Kidney (tissue), 14 donors: ENCODE measurements around the gene CNPY1. TPM values are rescaled to one million over a fixed set of nuclear protein-coding genes. Genes with fewer than 3 reads are reported as not detected.
A peak's percentile ranks its signal among the peaks of the same experiment; 100 is the strongest.

Experiments used
- DNase-seq, 5 donors: peaks; one replicate each; pipeline ENCODE4 v3.0.0-alpha.2; 2013 to 2020
- FAIRE-seq: peaks from 2 replicates; lab custom pipeline; 2012; peaks lifted over from hg19 to GRCh38; lab: Jason Lieb, UNC
- H3K27ac ChIP-seq, 2 donors: one replicate each; pipeline ENCODE4 v1.7.0; 2013; ENCODE audit warnings: low read depth in 2 of 2, low read length in 2 of 2, inconsistent platforms in 1 of 2
- H3K27me3 ChIP-seq: one replicate; pipeline ENCODE4 v1.7.1; 2013; ENCODE audit warnings: low read length, inconsistent platforms; ENCODE audit not compliant: control insufficient read depth, insufficient read depth
- H3K36me3 ChIP-seq, 3 donors: one replicate each; pipeline versions ENCODE4 v1.7.0 to v1.7.1; 2013; ENCODE audit warnings: low read length in 3 of 3, control low read depth in 1 of 3, inconsistent platforms in 1 of 3; ENCODE audit not compliant: insufficient read depth in 3 of 3, control insufficient read depth in 2 of 3
- H3K4me1 ChIP-seq, 3 donors: one replicate each; pipeline versions ENCODE4 v1.7.0 to v1.7.1; 2013; ENCODE audit warnings: low read length in 3 of 3, inconsistent platforms in 1 of 3, low read depth in 1 of 3; ENCODE audit not compliant: control insufficient read depth in 2 of 3, insufficient read depth in 2 of 3
- H3K4me3 ChIP-seq, 3 donors: one replicate each; pipeline versions ENCODE4 v1.7.0 to v1.8.1; 2013; ENCODE audit warnings: low read length in 3 of 3, control low read depth in 1 of 3, inconsistent platforms in 1 of 3
- H3K9ac ChIP-seq, 3 donors: one replicate each; pipeline versions ENCODE4 v1.7.0 to v1.7.1; 2013; ENCODE audit warnings: low read length in 3 of 3, control low read depth in 1 of 3, inconsistent platforms in 1 of 3
- H3K9me3 ChIP-seq, 3 donors: one replicate each; pipeline versions ENCODE4 v1.7.0 to v1.7.1; 2013; ENCODE audit warnings: low read length in 3 of 3, control low read depth in 1 of 3, inconsistent platforms in 1 of 3; ENCODE audit not compliant: control insufficient read depth in 2 of 3, insufficient read depth in 1 of 3
- intact Hi-C: fragments of 100-400 bp; cut with DNase I; formaldehyde crosslinking; loops from one replicate; pipeline ENCODE4 v1.11.1; 2022
- polyA plus RNA-seq: library from polyadenylated mRNA; stranded (reverse); fragments of 350-450 nt; fragmentation: Illumina TruSeq; extraction: RNeasy Lipid Tissue Mini Kit (QIAGEN cat#74804); gene quantifications from one replicate; pipeline ENCODE4 v1.2.3, GENCODE V29; 2014; ENCODE audit warnings: low read depth, low replicate concordance; ENCODE audit not compliant: insufficient read depth
- total RNA-seq: library from RNA; stranded (reverse); fragmentation: NEBNext Ultra II Directional; extraction: Animal tissue kit (Norgen Biotek cat#: 25700); gene quantifications from one replicate; pipeline ENCODE4 v1.2.1, GENCODE V29; 2021
- TF ChIP-seq, protein P1 (sequence below): IDR thresholded peaks from 3 replicates; pipeline ENCODE4 v1.5.1; 2012; ENCODE audit warnings: mild to moderate bottlenecking, moderate library complexity, borderline replicate concordance; ENCODE audit not compliant: insufficient read depth; ENCODE audit errors: extremely low read depth
- donor health status: control.
- donor health status: control.
- donor health status: control.
- donor health status: control.
- donor health status: control.
- donor health status: DM: yes; HTN: yes; CAD: no.
- donor health status: Normal renal cell carcinoma (clear cell type).

The CNPY1 gene
- total and polyA plus RNA-seq, 2 donors from 2014 or later, result not detected

DNA sequence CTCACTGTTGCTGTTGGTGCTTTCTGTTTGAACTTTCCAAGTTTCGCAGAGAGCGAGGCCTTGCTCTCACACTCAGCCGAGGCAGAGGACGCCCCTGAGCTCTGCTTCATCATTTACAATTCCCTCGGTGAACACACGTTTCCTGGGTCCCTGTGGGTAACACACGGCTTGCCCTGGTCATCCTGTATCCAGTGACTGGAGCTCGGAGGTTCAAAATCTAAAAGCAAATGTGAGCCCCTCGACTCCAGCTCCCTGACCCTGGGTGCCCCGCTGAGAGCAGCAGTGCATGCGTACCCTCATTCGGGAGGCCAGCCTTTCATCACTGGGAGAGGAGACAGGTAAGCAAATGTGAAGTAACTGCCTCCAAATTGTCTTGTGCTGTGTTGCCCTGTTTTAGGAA is 5.8 kb downstream of the CNPY1 start:
- no peak overlapping the region for H3K4me3 ChIP-seq
- H3K9me3 ChIP-seq, result no peaks in the 10 kb centered on the region
- no peaks in the 10 kb centered on the region for H3K36me3 ChIP-seq
- intact Hi-C loops, result no loop called here
- FAIRE-seq (no peak), DNase-seq (no peak)
- H3K27ac ChIP-seq, result no peak overlapping the region
- H3K27me3 ChIP-seq, result peaks cover 4% of the 10 kb centered on the region
- no peak overlapping the region for H3K9ac ChIP-seq
- TF ChIP-seq, protein P1, sequence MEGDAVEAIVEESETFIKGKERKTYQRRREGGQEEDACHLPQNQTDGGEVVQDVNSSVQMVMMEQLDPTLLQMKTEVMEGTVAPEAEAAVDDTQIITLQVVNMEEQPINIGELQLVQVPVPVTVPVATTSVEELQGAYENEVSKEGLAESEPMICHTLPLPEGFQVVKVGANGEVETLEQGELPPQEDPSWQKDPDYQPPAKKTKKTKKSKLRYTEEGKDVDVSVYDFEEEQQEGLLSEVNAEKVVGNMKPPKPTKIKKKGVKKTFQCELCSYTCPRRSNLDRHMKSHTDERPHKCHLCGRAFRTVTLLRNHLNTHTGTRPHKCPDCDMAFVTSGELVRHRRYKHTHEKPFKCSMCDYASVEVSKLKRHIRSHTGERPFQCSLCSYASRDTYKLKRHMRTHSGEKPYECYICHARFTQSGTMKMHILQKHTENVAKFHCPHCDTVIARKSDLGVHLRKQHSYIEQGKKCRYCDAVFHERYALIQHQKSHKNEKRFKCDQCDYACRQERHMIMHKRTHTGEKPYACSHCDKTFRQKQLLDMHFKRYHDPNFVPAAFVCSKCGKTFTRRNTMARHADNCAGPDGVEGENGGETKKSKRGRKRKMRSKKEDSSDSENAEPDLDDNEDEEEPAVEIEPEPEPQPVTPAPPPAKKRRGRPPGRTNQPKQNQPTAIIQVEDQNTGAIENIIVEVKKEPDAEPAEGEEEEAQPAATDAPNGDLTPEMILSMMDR, result no peak
- H3K4me1 ChIP-seq, result no peaks in the 10 kb centered on the region

DNA sequence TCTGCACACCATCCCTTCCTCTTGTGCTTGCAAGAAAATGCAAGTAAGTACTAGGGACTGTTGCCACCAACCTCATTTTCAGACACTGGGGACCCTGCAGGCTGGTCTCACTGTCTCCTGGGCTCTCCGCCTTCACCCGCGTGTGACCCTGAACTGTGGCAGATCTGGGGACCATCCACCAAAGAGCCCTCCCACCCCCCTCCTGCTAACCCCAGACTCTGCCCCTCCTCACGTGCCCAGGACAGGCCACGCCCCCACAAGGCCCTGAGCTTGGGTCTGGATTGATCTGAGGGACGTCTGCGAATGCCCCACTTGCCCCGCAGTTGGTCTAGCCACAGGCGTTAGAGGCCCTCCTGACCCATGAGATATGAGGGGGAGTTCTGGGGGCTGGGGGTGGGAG is 8.1 kb downstream of the CNPY1 start:
- peak in 1 of 5 donors; percentile 27 for DNase-seq
- Histone ChIP-seq H3K9me3 (no peaks in the 10 kb centered on the region), H3K36me3 (no peaks in the 10 kb centered on the region), H3K4me1 (no peaks in the 10 kb centered on the region), H3K27ac (no peak overlapping the region), H3K27me3 (peaks cover 19% of the 10 kb centered on the region), H3K4me3 (no peak overlapping the region), H3K9ac (no peak overlapping the region)
- intact Hi-C loops, result no loop called here
- FAIRE-seq, result no peak
- TF ChIP-seq, protein P1, result no peak

DNA sequence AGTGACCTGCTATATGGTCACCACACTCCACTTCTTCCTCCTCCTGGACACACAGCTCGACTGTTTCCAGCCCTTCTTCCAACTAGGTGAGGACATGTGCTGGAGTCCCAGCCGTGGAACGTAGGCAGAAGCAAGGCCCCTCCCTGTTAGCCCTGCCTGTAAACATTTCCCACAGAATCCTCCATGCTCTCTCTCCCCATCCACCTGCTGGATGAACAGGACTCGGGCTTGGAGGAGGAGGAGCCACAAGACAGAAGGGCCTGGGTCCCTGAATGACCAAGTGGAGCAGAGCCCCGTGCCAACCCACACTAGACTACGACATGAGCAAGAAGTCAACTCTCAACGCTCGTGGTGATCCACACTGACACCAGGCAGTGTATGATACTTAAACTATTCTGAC is 9.9 kb downstream of the CNPY1 start:
- FAIRE-seq, result no peak
- Histone ChIP-seq H3K27ac (no peak overlapping the region), H3K27me3 (peaks cover 36% of the 10 kb centered on the region), H3K36me3 (no peaks in the 10 kb centered on the region), H3K4me1 (peaks cover 0 to 5% (median 0%) of the 10 kb centered on the region in 3 donors), H3K9ac (no peak overlapping the region), H3K4me3 (no peak overlapping the region), H3K9me3 (no peaks in the 10 kb centered on the region)
- intact Hi-C loops, result no loop called here
- peak in 1 of 5 donors; percentile 32 for DNase-seq
- TF ChIP-seq, protein P1, result no peak

DNA sequence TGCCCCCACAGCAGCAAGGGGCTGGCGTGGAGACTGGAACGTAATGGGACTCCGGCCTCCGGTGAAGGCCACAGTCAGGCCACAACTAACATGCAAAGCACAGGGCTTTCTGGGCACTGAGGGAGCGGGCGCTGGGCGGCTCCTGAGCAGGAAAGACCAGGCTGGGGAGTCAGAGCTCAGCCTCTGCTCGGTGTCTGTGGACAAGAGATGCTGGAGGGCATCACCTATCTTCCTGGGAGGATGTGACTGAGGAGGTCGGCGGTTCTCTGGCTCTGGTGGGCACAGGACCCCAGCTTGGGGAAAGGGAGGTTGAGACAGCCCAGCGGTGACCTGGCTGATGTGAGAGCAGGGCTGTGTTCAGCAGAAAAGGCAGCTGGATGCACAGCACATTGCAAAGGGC is 11.7 kb downstream of the CNPY1 start:
- TF ChIP-seq, protein P1, result no peak
- FAIRE-seq, result no peak
- Histone ChIP-seq H3K9me3 (no peaks in the 10 kb centered on the region), H3K9ac (no peak overlapping the region), H3K27me3 (peaks cover 48% of the 10 kb centered on the region), H3K36me3 (no peaks in the 10 kb centered on the region), H3K4me1 (peaks cover 0 to 5% (median 0%) of the 10 kb centered on the region in 3 donors), H3K27ac (no peak overlapping the region), H3K4me3 (no peak overlapping the region)
- intact Hi-C loops, result no loop called here
- peak in 1 of 5 donors; percentile 49 for DNase-seq
